Prostate gland (tissue), 2 donors: ENCODE measurements around the gene NUAK2.

ENCODE experiments used
- POLR2A ChIP-seq: fragments of 450-650 bp; IDR thresholded peaks from one replicate; pipeline ENCODE4 v1.6.1; 2016; ENCODE audit warnings: antibody characterized with exemption, mild to moderate bottlenecking
- TF ChIP-seq, protein P1 (sequence below), 4 experiments: fragments of 200-600 bp in 2 of 4; fragments of 450-650 bp in 2 of 4; sonication (generic) in 2 of 4; IDR thresholded peaks; 1 replicate in 3 of 4; 2 replicates in 1 of 4; pipeline ENCODE4 v1.5.1; 2016 to 2019; ENCODE audit warnings: antibody characterized with exemption in 4 of 4, mild to moderate bottlenecking in 2 of 4, moderate library complexity in 2 of 4

- TF ChIP-seq, protein P1, sequence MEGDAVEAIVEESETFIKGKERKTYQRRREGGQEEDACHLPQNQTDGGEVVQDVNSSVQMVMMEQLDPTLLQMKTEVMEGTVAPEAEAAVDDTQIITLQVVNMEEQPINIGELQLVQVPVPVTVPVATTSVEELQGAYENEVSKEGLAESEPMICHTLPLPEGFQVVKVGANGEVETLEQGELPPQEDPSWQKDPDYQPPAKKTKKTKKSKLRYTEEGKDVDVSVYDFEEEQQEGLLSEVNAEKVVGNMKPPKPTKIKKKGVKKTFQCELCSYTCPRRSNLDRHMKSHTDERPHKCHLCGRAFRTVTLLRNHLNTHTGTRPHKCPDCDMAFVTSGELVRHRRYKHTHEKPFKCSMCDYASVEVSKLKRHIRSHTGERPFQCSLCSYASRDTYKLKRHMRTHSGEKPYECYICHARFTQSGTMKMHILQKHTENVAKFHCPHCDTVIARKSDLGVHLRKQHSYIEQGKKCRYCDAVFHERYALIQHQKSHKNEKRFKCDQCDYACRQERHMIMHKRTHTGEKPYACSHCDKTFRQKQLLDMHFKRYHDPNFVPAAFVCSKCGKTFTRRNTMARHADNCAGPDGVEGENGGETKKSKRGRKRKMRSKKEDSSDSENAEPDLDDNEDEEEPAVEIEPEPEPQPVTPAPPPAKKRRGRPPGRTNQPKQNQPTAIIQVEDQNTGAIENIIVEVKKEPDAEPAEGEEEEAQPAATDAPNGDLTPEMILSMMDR (IDR thresholded peaks at IDR 0.05), result no peak
- no peak for TF ChIP-seq POLR2A
These were observed 25.5 kb upstream of the NUAK2 start for GRCh38 chr1:205346956-205347574.
